Tibial nerve (tissue), 4 donors: ENCODE measurements around the gene ATP6V0E1. TPM values are rescaled to one million over a fixed set of nuclear protein-coding genes. Genes with fewer than 3 reads are reported as not detected.
A peak's percentile ranks its signal among the peaks of the same experiment; 100 is the strongest.

Experiments used
- DNase-seq, 2 donors: peaks; one replicate each; pipeline ENCODE4 v3.0.0-alpha.2; 2019; ENCODE audit warnings: low spot score in 2 of 2
- H3K27ac ChIP-seq, 4 donors: fragments of 200-600 bp; sonication (generic) in 3 of 4; one replicate each; pipeline ENCODE4 v1.5.1; 2017 to 2019; ENCODE audit warnings: mild to moderate bottlenecking in 1 of 4
- H3K27me3 ChIP-seq, 2 donors: fragments of 200-600 bp; sonication (generic) in 1 of 2; one replicate each; pipeline versions ENCODE4 v1.5.1 to v1.6.0; 2017 to 2019
- H3K36me3 ChIP-seq, 3 donors: fragments of 200-600 bp; sonication (generic); one replicate each; pipeline ENCODE4 v1.5.1; 2018 to 2019
- H3K4me1 ChIP-seq, 4 donors: fragments of 200-600 bp; sonication (generic) in 3 of 4; one replicate each; pipeline ENCODE4 v1.5.1; 2017 to 2019
- H3K4me3 ChIP-seq, 4 donors: fragments of 200-600 bp; sonication (generic) in 3 of 4; one replicate each; pipeline ENCODE4 v1.5.1; 2017 to 2019; ENCODE audit warnings: mild to moderate bottlenecking in 1 of 4, moderate library complexity in 1 of 4
- H3K9me3 ChIP-seq, 4 donors: fragments of 200-600 bp; sonication (generic) in 3 of 4; one replicate each; pipeline ENCODE4 v1.5.1; 2017 to 2019
- CTCF ChIP-seq, 5 experiments: fragments of 200-600 bp in 3 of 5; fragments of 450-650 bp in 2 of 5; sonication (generic) in 3 of 5; IDR thresholded peaks; one replicate each; pipeline ENCODE4 v1.5.1; 2016 to 2019; ENCODE audit warnings: antibody characterized with exemption in 5 of 5, mild to moderate bottlenecking in 3 of 5, moderate library complexity in 2 of 5
- EP300 ChIP-seq, 2 donors: sonication (generic); formaldehyde crosslinking; IDR thresholded peaks; one replicate each; pipeline ENCODE4 v1.6.1; 2017; ENCODE audit warnings: antibody characterized with exemption in 2 of 2, mild to moderate bottlenecking in 1 of 2
- POLR2A ChIP-seq, 2 donors: fragments of 450-650 bp; IDR thresholded peaks; one replicate each; pipeline ENCODE4 v1.6.1; 2017; ENCODE audit warnings: antibody characterized with exemption in 2 of 2, mild to moderate bottlenecking in 2 of 2, moderate library complexity in 2 of 2
- WGBS, 2 donors: methylation state at CpG; one replicate each; pipeline ENCODE4 v1.1.5; 2018; 5-methylcytosine and 5-hydroxymethylcytosine counted together
- total RNA-seq, 4 donors: library from RNA; depleted of rRNA; stranded (reverse); fragments of >200 nt; gene quantifications; one replicate each; pipeline ENCODE4 v1.1.0, GENCODE V29; 2016

The ATP6V0E1 gene
- total RNA-seq, 4 donors from 2014 or later = 88.8 to 121 (median 92.0) TPM

- DNase-seq = no peak
Measured at GRCh38 chr5:172940268-172941066, 43.1 kb upstream of the ATP6V0E1 start.

GRCh38 chr5:172941067-172941516, 42.5 kb upstream of the ATP6V0E1 start:
- Histone ChIP-seq H3K27ac (no peak overlapping the region), H3K36me3 (peaks cover 0 to 94% (median 4%) of the 10 kb centered on the region in 3 donors)

More at GRCh38 chr5:172940268-172941066, 43.1 kb upstream of the ATP6V0E1 start:
- H3K4me1 ChIP-seq = no peaks in the 10 kb centered on the region
- WGBS, 2 donors = 89 to 92% methylated on average over 14 to 15 of the region's 15 CpGs
- H3K9me3 ChIP-seq = no peaks in the 10 kb centered on the region
- peaks cover 0 to 94% (median 4%) of the 10 kb centered on the region in 3 donors for H3K36me3 ChIP-seq
- TF ChIP-seq POLR2A (IDR thresholded peaks at IDR 0.05) (no peak), EP300 (IDR thresholded peaks at IDR 0.05) (no peak), CTCF (IDR thresholded peaks at IDR 0.05) (no peak)
- H3K27ac ChIP-seq = no peak overlapping the region
- H3K27me3 ChIP-seq = no peaks in the 10 kb centered on the region
- H3K4me3 ChIP-seq = no peak overlapping the region

GRCh38 chr5:172942556-172942955, 41.0 kb upstream of the ATP6V0E1 start:
- TF ChIP-seq EP300 (IDR thresholded peaks at IDR 0.05) (no peak), CTCF (IDR thresholded peaks at IDR 0.05) (no peak)
- no peaks in the 10 kb centered on the region for H3K4me1 ChIP-seq
- H3K4me3 ChIP-seq = no peak overlapping the region
- H3K9me3 ChIP-seq = no peaks in the 10 kb centered on the region
- no peaks in the 10 kb centered on the region for H3K27me3 ChIP-seq
- WGBS, 2 donors = 87 to 93% methylated on average over 11 of the region's 11 CpGs
- H3K36me3 ChIP-seq = peaks cover 0 to 89% (median 4%) of the 10 kb centered on the region in 3 donors
- DNase-seq = no peak
- H3K27ac ChIP-seq = no peak overlapping the region

More at GRCh38 chr5:172941067-172941516, 42.5 kb upstream of the ATP6V0E1 start:
- DNase-seq = no peak
- no peaks in the 10 kb centered on the region for H3K27me3 ChIP-seq
- H3K4me1 ChIP-seq = no peaks in the 10 kb centered on the region
- TF ChIP-seq CTCF (IDR thresholded peaks at IDR 0.05) = no peak
- TF ChIP-seq POLR2A (IDR thresholded peaks at IDR 0.05) = no peak
- no peak overlapping the region for H3K4me3 ChIP-seq
- WGBS, 2 donors = 58 to 59% methylated on average over 4 of the region's 4 CpGs
- no peaks in the 10 kb centered on the region for H3K9me3 ChIP-seq

- no peaks in the 10 kb centered on the region for H3K27me3 ChIP-seq
- H3K9me3 ChIP-seq = no peaks in the 10 kb centered on the region
- TF ChIP-seq POLR2A (IDR thresholded peaks at IDR 0.05) = no peak
- no peak for TF ChIP-seq EP300 (IDR thresholded peaks at IDR 0.05)
- no peak for TF ChIP-seq CTCF (IDR thresholded peaks at IDR 0.05)
- no peak overlapping the region for H3K4me3 ChIP-seq
- WGBS, 2 donors = 65% methylated on average over 18 of the region's 18 CpGs
- H3K4me1 ChIP-seq = no peaks in the 10 kb centered on the region
- H3K27ac ChIP-seq = peak overlapping the region in 1 of 4 donors; percentile 22
- peaks cover 0 to 89% (median 4%) of the 10 kb centered on the region in 3 donors for H3K36me3 ChIP-seq
- no peak for DNase-seq
Measured at GRCh38 chr5:172943283-172943841, 40.2 kb upstream of the ATP6V0E1 start.

GRCh38 chr5:172943906-172944305, 39.7 kb upstream of the ATP6V0E1 start:
- Histone ChIP-seq H3K4me1 (no peaks in the 10 kb centered on the region), H3K36me3 (peaks cover 0 to 88% (median 4%) of the 10 kb centered on the region in 3 donors), H3K4me3 (no peak overlapping the region), H3K27ac (no peak overlapping the region), H3K9me3 (no peaks in the 10 kb centered on the region), H3K27me3 (no peaks in the 10 kb centered on the region)
- no peak for DNase-seq
- TF ChIP-seq EP300 (IDR thresholded peaks at IDR 0.05) = no peak
- no peak for TF ChIP-seq CTCF (IDR thresholded peaks at IDR 0.05)
- no peak for TF ChIP-seq POLR2A (IDR thresholded peaks at IDR 0.05)
- 73 to 78% methylated on average over 8 of the region's 8 CpGs for WGBS, 2 donors
